HG03103 (cell line): ENCODE data around the gene EIF3F.
"Not testable (repeated sequence)": the region's sequence is repeated elsewhere in the genome, so short reads cannot be mapped to it uniquely, and the experiment has no call there.

Experiments used
- ATAC-seq: cut with Tn5 transposase; IDR thresholded peaks from one replicate; pipeline ENCODE4 v1.9.1; 2021; ENCODE audit warnings: low read depth; ENCODE audit not compliant: unreplicated experiment

Gene EIF3F

DNA sequence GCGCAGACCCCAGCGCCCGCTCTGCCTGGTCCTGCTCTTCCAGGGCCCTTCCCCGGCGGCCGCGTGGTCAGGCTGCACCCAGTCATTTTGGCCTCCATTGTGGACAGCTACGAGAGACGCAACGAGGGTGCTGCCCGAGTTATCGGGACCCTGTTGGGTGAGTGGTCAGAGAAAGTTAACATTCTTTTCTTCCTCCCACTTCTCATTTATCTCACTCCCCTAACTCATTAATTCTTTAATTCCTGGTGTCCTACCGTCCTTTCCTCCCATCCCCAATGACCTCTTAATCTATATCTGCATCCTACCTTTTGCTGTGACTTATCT, 385 bp downstream of the EIF3F start:
- not testable (repeated sequence) for ATAC-seq

DNA sequence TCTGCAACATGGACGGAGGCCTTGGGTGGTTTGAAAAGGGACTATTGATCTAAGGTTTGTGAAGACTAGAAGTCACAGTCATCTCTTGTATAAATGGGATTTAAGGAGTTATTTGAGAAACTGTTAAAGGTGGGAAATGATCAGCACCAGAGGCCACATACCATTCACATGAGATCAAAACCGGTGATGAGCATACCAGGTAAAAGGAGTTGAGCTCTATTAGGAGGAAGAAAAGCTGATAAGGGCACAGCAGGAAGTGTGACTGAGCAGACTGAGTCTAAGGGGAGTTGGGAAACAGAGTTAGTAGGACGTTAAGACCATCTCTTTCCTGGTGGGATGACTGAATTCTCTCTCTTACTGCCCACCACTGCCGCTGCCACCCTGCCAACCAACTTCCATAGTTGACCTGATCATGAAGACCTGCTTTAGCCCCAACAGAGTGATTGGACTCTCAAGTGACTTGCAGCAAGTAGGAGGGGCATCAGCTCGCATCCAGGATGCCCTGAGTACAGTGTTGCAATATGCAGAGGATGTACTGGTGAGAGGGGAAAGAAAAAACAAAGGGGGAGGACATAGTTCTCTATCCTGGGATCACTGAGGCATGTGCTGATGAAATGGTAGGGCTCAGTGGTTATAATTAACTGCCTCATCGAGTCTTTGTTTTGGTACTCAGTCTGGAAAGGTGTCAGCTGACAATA, 7.6 kb downstream of the EIF3F start:
- ATAC-seq = no peak

DNA sequence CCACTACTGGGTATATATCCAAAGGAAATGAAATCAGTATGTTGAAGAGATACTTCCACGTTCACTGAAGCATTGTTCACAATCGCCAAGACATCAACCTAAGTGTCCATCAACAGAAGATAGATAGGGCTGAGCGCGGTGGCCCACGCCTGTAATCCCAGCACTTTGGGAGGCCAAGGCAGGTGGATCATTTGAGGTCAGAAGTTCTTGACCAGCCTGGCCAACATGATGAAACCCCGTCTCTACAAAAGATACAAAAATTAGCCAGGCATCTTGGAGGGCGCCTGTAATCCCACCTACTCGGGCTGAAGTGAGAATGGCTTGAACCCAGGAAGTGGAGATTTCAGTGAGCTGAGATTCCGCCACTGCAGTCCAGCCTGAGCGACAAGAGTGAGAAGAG, 12.7 kb downstream of the EIF3F start:
- no peak for ATAC-seq

- ATAC-seq = no peak
Observed at GRCh38 chr11:8000390-8000789, 13.3 kb downstream of the EIF3F start.

DNA sequence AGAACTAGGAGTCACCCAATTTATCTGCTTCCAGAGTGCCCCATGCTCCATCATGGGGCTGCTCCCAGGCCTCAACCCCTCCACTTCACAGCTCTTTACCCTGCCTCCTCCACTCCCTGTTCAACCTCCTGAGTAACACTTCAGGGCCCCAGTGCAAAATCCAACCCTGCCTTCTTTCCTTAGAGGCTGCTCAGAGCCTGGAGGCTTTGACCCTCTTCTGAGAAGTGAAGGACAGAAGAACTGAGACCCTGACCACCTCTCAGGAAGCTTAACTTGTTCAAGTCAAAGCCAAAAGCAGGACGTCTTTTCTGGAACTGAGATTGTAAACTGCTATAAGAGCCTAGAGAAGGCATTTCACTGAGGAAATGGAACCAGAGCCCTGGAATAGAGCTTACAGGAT, 15.5 kb downstream of the EIF3F start:
- ATAC-seq = no peak

DNA sequence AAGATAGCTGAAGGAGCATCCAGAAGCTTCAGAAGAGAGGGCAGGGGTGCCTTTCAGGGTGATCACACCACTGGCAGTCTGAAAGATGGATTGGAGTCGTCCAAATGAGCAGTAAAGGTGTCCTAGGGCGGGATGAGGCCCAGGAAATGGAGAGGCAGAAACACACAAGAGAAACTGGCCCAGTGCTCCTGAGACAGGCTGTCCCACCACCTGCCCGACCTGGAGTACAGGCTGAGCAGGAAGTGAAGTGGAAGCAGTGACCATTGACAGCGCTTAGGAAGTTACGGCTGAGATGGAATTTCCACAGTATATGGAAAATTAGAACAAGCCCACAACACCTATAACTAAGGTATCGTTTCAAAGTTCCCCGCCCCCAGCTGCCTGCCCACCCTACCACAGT, 16.1 kb downstream of the EIF3F start:
- no peak for ATAC-seq

DNA sequence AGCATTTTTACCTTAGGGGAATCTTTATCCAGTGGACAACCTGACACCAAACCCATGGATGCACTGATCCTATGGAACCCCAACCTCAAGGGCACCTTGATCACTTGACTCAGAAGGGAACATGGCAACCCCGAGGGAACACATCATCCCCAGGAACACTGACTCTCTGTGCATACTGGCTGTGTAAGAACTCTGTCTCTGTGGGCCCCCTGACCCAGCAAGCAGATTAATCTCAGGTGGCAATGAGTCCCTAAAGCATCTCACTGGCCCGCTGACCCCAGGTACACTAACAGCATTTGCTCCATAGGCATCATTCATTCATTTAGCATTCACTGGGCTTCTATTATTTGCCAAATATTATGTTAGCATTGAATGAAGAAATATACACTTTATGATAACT, 16.9 kb downstream of the EIF3F start:
- ATAC-seq = no peak

GRCh38 chr11:8005556-8005955, 18.4 kb downstream of the EIF3F start:
- ATAC-seq = no peak

GRCh38 chr11:8006349-8006977, 19.3 kb downstream of the EIF3F start:
- ATAC-seq = peak; percentile 50

GRCh38 chr11:8008212-8008611, 21.1 kb downstream of the EIF3F start:
- no peak for ATAC-seq

DNA sequence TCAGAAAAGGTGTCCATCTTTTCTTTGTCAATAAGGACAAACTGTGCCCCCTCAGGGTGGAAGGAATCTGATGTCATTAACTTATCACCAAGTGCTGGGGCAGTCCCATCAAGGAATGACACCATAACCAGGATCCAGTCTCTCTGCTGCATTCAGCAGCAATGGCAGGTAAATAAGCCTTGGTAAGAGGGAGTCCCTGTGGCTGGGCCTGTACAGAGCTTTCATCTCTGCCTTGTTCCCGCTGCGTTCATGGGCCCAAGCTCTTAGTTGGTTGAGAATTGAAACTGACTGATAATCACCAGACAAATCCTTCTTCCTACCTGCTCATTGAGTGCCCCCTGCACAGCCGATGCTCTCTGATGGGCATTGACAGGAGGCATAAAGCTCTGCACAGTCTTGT, 22.7 kb downstream of the EIF3F start:
- no peak for ATAC-seq

DNA sequence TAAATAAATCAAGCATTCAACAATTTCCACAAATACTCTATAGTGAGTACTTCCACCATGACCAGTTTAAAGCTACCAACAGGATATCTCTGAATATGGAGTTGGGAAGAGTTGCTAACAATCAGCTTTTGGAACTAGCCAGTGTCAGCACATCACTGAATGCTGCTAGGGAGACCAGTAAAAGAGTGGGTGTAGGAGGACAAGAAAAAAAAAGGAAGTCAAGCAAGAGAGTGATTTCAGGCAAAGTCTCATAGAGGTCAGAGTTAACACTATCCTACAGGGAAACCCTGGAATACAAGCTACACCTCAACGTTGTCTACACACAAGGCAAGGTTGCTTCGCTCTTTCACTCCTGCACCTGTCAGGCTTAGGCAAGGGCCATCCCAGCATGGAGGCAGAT, 24.2 kb downstream of the EIF3F start:
- no peak for ATAC-seq

DNA sequence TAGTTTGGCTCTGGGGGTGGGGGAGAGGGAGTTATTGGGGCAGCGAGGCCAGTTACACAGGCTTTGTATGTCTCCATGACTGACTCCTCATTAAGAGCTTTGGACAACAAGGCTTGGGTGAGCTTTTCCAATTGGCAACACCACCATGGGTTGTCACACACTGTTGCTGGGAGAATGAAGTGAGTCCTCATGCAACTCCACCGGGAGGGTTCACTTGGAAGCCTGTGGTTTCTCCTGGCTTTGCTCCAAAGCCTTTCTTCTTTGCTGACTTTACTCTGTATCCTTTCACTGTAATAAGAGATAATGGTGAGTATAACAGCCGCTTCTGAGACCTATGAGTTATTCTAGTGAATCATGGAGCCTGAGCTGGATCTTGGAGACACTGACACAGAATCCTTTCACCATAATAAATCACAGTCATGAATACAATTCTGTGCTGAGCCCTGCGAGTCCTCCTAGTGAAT, 24.9 kb downstream of the EIF3F start:
- no peak for ATAC-seq

- ATAC-seq = no peak
Observed at GRCh38 chr11:8013833-8014232, 26.7 kb downstream of the EIF3F start.

DNA sequence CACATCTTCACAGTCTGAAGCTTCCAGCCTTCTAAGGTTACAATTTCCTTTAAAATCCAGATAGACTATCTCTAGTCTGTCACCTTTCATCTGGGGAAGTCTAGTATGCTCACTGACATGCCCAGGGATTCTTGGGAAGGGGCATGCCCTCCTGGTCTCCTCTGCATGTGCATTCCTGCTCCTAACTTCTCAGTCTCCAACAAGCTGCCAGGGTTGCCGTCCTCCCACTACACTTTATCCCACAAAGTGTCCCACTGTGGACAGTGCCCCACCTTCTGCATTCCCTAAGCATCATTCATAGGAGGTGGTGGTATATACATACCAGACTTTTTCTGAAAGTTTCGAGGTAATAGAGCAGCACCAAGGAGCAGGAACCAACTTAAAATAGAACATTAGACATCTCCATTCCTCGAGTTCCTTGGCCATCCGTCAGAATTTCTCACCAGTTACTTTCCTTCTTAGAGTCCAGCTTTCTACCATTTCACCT, 28.7 kb downstream of the EIF3F start:
- ATAC-seq = no peak

DNA sequence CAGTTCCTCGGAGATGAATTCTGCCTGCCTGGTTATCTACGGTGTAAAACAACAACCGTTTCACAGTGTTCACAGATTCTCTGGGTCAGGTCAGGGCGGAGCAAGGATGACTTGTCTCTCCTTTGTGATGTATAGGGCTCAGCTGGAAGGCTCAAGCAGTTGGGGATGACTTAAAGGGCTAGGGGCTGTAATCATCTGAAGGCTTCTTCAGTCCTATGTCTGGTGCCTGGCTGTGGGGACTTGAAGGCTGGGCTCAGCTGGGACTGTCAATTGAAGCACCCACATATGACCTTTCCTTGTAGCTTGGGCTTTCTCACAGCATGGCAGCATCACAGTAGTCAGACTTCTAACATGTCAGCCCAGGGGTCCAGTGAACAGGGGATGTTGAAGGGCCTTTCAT, 29.3 kb downstream of the EIF3F start:
- ATAC-seq = no peak

DNA sequence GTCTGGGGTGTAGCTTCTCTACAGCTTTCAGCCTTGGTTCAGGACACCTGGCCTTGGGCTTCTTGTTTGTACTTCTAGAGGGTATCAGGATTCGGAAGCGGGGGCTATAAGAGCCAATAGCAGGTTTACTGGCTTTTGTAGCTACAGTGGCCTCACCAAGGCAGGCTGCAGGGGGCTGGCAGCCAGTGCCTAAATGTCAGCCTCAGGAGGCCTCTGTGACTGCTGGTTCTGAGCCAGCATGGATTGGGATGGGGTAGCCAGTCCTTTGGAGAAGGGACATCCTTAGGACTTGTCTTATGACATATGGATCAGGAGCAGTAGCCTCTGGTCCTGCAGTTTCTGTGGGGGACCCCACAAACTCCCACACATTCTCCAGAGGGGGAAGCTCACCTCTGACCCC, 29.9 kb downstream of the EIF3F start:
- no peak for ATAC-seq

- no peak for ATAC-seq
Observed at GRCh38 chr11:8017894-8018483, 30.9 kb downstream of the EIF3F start.

DNA sequence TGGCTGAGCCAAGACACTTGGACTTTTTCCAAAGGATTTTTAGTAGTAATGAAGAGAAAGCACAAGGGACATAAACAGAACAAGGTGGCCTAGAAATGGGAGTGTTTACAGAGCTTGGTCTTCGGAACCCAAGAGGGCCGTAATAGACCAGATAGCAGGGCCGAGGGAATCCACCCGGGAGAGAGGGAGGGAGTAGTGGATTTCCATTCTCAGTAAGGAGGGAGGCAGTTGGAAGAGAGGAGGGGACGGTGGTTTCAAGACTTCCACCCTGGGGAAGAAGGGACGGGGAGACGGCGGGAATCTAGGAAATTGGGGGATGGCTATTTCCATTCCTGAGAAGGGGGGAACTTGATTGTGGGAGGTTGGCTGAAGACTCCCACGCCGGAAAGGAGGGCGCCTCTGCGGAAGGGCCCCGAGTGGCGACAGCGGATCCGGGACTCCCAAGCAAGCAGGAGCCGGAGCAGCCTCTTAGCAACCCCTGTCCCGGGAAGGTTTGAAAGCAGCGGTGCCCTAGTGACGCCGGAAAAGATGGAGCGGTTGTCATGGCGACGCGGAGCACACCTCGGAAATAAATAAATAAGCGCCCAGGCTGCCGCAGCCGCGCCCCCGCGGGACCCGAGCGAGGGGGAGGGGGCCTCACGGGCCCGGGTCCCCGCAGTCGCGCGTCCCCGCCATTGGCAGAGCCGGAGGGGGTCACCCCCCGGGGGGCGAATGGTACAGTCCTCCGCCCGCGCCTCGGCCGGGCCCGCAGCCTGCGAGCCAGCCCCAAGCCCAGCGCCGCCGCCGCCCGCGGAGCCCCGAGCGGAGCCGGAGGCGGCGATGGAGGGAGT, 31.6 kb downstream of the EIF3F start:
- no peak for ATAC-seq

DNA sequence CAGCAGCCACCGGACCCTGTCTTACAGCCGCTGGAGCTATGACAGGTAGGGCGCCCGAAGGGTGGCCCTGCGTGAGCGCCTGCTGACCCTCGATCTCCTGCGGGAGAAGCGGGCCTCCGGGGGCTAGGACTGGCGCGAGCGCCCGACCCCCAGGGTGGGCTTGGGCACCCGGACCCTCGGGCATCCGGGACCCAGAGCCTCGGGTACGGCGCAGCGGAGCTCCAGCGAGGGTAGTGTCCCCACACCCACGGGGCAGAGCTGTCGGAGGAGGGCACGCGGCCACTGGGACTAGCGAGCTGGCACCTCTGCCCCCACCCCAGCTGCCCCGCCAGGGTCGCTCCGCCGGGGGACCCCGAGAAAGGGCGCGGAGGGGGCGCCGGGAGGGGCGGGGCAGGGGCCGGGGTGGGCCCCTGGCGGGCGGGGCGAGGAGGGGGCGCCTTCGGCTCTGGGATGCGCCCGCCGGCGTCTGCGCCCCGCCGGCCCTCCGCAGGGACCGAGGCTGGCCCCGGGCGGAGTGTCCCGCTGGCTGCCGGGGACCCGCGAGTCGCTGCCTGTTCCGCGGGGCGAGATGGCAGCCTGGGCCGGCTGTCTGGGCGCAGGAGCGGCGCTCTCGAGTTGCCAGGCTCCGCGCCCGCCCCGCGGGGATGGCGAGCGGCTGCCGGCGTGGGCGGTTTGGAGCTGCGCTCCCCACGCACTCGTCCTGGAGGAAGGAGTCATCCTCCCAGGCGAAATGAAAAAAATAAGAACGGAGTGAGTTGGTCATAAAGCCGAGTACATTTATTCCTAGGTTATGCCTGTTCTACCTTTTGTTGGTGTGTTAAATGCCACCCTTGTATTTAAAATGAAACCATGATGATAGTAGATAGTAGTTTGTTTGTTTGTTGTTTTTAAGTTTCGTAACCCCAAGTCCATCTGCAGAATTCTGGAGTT, 32.4 kb downstream of the EIF3F start:
- no peak for ATAC-seq
